VCaP (cell line): Measurements from ENCODE around the gene SIX1.

Experiments
- H3K27ac ChIP-seq: fragments of 450-650 bp; 2 replicates; pipeline ENCODE4 v1.5.1; 2017
- TF ChIP-seq, protein P1 (sequence below): fragments of 450-650 bp; conservative IDR thresholded peaks from 2 replicates; pipeline ENCODE4 v1.5.1; 2017; ENCODE audit warnings: mild to moderate bottlenecking, moderate library complexity

Gene SIX1

DNA sequence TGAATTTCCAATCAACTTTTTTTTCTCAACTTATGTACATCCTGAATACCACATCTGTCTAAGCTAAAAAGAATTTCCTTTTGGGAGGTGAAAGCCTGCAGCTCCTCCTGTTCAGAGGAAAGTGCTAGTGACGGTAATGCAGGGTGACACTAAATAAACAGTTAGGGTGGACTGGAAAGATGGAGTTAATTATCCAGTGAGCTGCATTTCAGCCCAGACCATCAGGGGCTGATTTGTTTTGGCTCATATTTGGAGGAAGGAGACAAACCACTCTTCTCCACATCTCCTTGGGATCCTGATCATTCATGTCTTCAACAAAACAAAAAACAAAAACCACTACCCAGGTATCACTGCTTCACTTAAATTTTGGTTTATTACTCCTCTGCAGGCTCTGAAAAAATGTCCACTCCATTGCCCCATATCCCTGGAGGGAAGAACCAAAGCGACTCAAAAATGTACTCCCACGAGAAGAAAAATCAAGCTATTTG is 5.1 kb upstream of the SIX1 start:
- H3K27ac ChIP-seq, result no peak overlapping the region

DNA sequence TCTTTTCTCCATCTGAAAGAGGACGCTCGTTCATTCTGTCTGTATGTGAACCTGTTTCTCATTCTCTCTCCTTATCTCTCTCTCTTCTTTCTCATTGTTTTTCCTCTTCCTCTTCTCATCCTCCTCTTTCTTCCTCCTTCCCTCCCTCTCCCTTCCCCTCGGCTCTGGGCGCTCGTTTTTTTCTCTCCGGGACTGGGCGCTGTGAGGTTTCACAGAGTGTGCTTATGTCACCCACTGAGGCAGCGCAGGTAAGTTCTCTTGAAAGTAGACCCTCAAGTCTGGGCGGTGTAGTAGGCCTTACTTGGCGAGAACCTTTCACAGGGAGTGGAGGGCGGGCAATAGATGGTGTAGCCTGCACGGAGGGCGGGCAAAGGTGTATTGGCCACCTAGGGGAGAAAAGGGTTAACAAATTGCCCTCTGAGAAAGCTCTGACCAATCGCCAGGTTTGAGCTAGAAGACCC is 4.5 kb upstream of the SIX1 start:
- TF ChIP-seq, protein P1, sequence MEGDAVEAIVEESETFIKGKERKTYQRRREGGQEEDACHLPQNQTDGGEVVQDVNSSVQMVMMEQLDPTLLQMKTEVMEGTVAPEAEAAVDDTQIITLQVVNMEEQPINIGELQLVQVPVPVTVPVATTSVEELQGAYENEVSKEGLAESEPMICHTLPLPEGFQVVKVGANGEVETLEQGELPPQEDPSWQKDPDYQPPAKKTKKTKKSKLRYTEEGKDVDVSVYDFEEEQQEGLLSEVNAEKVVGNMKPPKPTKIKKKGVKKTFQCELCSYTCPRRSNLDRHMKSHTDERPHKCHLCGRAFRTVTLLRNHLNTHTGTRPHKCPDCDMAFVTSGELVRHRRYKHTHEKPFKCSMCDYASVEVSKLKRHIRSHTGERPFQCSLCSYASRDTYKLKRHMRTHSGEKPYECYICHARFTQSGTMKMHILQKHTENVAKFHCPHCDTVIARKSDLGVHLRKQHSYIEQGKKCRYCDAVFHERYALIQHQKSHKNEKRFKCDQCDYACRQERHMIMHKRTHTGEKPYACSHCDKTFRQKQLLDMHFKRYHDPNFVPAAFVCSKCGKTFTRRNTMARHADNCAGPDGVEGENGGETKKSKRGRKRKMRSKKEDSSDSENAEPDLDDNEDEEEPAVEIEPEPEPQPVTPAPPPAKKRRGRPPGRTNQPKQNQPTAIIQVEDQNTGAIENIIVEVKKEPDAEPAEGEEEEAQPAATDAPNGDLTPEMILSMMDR, result no peak
- no peak overlapping the region for H3K27ac ChIP-seq

More for the DNA sequence above, 5.1 kb upstream of the SIX1 start:
- TF ChIP-seq, protein P1, result no peak

DNA sequence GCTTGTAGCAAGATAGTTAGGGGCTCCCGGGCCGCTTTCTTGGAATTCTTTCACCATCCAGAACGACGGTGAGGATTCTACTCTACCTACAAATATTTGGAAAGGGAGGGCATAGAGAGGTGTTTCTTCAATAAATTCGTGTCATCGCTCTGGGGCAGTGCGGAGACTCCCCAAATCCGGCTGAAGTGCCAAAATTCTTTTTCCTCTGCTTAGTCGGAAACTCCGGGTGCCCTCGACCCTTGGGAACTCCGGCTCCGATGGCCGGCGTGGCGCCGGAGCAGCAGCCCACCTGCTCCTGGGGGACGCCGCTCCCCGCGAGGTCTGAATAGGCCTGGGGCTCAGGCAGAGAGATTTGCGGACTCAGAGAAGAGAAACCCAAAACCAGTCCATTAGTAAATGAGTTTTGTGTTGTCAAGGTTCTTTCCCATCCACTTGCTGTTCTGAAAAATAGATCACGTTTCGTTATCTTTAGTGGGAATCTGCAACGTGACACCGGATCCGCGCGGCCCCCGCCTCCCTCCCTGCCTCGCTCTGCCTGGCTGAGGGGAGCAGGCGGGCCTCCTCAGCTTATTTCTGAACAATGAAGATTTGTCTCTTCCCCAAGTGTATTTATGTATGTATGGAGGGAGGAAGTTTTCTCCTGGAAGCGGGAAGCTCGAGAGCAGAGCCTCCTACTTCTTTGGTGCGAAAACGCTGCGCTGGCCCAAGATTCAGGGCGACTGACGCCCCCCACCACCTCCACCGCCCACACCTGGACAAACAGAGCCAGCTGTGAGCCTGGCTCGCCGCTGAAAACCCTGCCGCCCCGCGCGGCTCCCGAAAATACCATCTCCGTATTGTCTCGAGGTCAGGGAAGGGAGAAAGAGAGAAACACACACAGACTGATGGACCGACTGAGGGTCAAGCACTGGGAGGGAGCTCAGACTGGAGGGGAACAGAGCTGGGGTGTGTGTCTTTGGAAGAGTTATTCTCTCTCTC is 3.7 kb upstream of the SIX1 start:
- H3K27ac ChIP-seq, result no peak overlapping the region
- TF ChIP-seq, protein P1, result no peak

GRCh38 chr14:60651796-60652673 is 2.8 kb upstream of the SIX1 start:
- no peak overlapping the region for H3K27ac ChIP-seq
- TF ChIP-seq, protein P1, result no peak

- peak overlapping the region; percentile 64 for H3K27ac ChIP-seq
- TF ChIP-seq, protein P1, result no peak
Measured at GRCh38 chr14:60651086-60651795, 2.0 kb upstream of the SIX1 start.

GRCh38 chr14:60650373-60650961 is 1.2 kb upstream of the SIX1 start:
- H3K27ac ChIP-seq, result peak overlapping the region; percentile 64

More at GRCh38 chr14:60650373-60650961, 1.2 kb upstream of the SIX1 start:
- TF ChIP-seq, protein P1, result no peak
